Astrocyte (in vitro differentiated cells and primary cell): ENCODE results near the gene CLNS1A.

Experiments
- EZH2 ChIP-seq: IDR thresholded peaks from 2 replicates; pipeline ENCODE4 v1.6.1; 2012; ENCODE audit warnings: mild to moderate bottlenecking, low read length, inconsistent platforms; ENCODE audit not compliant: insufficient read depth
- TF ChIP-seq, protein P1 (sequence below): IDR thresholded peaks from 2 replicates; pipeline ENCODE4 v1.5.1; 2011; ENCODE audit warnings: low read depth, mild to moderate bottlenecking, inconsistent platforms, low read length, moderate library complexity; ENCODE audit not compliant: insufficient read depth

DNA sequence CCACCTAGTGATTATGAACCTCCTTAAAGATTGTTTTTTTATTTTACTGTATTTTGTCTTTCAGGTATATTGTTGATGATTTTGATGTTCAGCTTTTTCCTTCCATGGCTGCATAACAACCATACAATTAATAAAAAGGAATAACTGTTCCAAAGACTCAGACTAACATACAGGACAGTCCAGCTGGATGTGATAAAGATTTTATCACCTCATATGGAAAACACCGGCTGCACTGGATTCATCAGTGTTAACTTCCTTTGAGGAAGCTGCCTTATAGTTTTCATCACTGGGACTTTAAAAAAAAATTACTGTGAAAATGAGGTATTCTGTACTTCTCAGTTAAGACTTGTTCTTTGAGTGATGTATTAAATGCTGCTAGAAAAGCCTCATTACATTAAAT lies 28.4 kb downstream of the CLNS1A start:
- TF ChIP-seq, protein P1, sequence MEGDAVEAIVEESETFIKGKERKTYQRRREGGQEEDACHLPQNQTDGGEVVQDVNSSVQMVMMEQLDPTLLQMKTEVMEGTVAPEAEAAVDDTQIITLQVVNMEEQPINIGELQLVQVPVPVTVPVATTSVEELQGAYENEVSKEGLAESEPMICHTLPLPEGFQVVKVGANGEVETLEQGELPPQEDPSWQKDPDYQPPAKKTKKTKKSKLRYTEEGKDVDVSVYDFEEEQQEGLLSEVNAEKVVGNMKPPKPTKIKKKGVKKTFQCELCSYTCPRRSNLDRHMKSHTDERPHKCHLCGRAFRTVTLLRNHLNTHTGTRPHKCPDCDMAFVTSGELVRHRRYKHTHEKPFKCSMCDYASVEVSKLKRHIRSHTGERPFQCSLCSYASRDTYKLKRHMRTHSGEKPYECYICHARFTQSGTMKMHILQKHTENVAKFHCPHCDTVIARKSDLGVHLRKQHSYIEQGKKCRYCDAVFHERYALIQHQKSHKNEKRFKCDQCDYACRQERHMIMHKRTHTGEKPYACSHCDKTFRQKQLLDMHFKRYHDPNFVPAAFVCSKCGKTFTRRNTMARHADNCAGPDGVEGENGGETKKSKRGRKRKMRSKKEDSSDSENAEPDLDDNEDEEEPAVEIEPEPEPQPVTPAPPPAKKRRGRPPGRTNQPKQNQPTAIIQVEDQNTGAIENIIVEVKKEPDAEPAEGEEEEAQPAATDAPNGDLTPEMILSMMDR = no peak
- no peak for TF ChIP-seq EZH2
